KOPT-K1 (cell line): ENCODE measurements around the gene EFHC2.
"Not testable (repeated sequence)": the region's sequence is repeated elsewhere in the genome, so short reads cannot be mapped to it uniquely, and the experiment has no call there.

Experiments
- H3K27ac ChIP-seq: fragments of 200-600 bp; sonication (generic); 2 replicates; pipeline ENCODE4 v1.5.1; 2016; ENCODE audit warnings: antibody characterized with exemption, mild to moderate bottlenecking, low read depth, low read length; ENCODE audit not compliant: poor library complexity, severe bottlenecking
- H3K36me3 ChIP-seq: fragments of 200-600 bp; sonication (generic); 2 replicates; pipeline ENCODE4 v1.5.1; 2017; ENCODE audit warnings: antibody characterized with exemption, mild to moderate bottlenecking, low read length, moderate library complexity; ENCODE audit not compliant: insufficient read depth
- H3K9me3 ChIP-seq: fragments of 200-600 bp; sonication (generic); 2 replicates; pipeline ENCODE4 v1.5.1; 2017; ENCODE audit warnings: antibody characterized with exemption, low read length, mild to moderate bottlenecking; ENCODE audit not compliant: insufficient read depth, poor library complexity, severe bottlenecking

Gene EFHC2

DNA sequence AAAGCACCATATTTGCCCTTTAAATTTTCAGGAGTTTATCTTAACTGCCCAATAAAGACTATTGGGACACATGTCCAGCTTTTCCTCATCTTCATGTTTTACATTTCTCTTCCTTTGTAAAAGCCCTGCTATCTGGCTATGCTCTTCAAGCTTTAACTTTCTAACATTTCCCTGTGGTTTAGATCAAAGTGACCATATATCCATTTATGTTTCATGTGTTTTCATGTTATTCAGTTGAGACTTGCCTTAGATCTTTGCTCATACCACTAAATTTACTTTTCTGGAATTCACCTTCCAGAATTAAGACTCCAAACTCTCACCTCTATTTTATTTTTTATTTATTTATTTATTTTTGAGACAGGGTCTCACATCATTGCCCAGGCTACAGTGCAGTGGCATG is 78.5 kb downstream of the EFHC2 start:
- H3K27ac ChIP-seq: no peak overlapping the region
- H3K36me3 ChIP-seq: no peaks in the 10 kb centered on the region
- H3K9me3 ChIP-seq: no peaks in the 10 kb centered on the region

- Histone ChIP-seq H3K36me3 (no peaks in the 10 kb centered on the region), H3K27ac (no peak overlapping the region), H3K9me3 (no peaks in the 10 kb centered on the region)
Measured at GRCh38 chrX:44261286-44261685, 82.2 kb downstream of the EFHC2 start.

GRCh38 chrX:44260609-44261008 is 82.9 kb downstream of the EFHC2 start:
- Histone ChIP-seq H3K27ac (no peak overlapping the region), H3K9me3 (no peaks in the 10 kb centered on the region), H3K36me3 (no peaks in the 10 kb centered on the region)

DNA sequence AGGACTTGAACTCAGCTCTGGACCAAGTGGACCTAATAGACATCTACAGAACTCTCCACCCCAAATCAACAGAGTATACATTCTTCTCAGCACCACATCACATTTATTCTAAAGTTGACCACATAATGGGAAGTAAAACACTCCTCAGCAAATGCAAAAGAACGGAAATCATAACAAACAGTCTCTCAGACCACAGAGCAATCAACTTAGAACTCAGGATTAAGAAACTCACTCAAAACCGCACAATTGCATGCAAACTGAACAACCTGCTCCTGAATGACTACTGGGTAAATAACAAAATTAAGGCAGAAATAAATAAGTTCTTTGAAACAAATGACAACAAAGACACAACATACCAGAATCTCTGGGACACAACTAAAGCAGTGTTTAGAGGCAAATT is 87.7 kb downstream of the EFHC2 start:
- not testable (repeated sequence) for H3K9me3 ChIP-seq, H3K36me3 ChIP-seq, H3K27ac ChIP-seq

GRCh38 chrX:44253575-44253942 is 89.9 kb downstream of the EFHC2 start:
- Histone ChIP-seq H3K27ac (peak overlapping the region; percentile 56), H3K36me3 (no peaks in the 10 kb centered on the region), H3K9me3 (no peaks in the 10 kb centered on the region)

GRCh38 chrX:44252688-44253574 is 90.5 kb downstream of the EFHC2 start:
- H3K27ac ChIP-seq: peak overlapping the region; percentile 56
- not testable (repeated sequence) for H3K9me3 ChIP-seq, H3K36me3 ChIP-seq

GRCh38 chrX:44247468-44247867 is 96.0 kb downstream of the EFHC2 start:
- Histone ChIP-seq H3K36me3 (no peaks in the 10 kb centered on the region), H3K9me3 (no peaks in the 10 kb centered on the region), H3K27ac (no peak overlapping the region)

GRCh38 chrX:44246826-44247225 is 96.6 kb downstream of the EFHC2 start:
- H3K9me3 ChIP-seq: no peaks in the 10 kb centered on the region
- H3K27ac ChIP-seq: no peak overlapping the region
- H3K36me3 ChIP-seq: no peaks in the 10 kb centered on the region

- H3K27ac ChIP-seq: no peak overlapping the region
- H3K9me3 ChIP-seq: no peaks in the 10 kb centered on the region
- H3K36me3 ChIP-seq: no peaks in the 10 kb centered on the region
Measured at GRCh38 chrX:44245733-44246132, 97.7 kb downstream of the EFHC2 start.

- Histone ChIP-seq H3K36me3 (no peaks in the 10 kb centered on the region), H3K27ac (no peak overlapping the region), H3K9me3 (no peaks in the 10 kb centered on the region)
Measured at GRCh38 chrX:44244008-44244407, 99.5 kb downstream of the EFHC2 start.

- no peak overlapping the region for H3K27ac ChIP-seq
- no peaks in the 10 kb centered on the region for H3K9me3 ChIP-seq
- no peaks in the 10 kb centered on the region for H3K36me3 ChIP-seq
Measured at GRCh38 chrX:44241546-44241945, 101.9 kb downstream of the EFHC2 start.

GRCh38 chrX:44240036-44240435 is 103.4 kb downstream of the EFHC2 start:
- H3K9me3 ChIP-seq: no peaks in the 10 kb centered on the region
- H3K27ac ChIP-seq: no peak overlapping the region
- H3K36me3 ChIP-seq: no peaks in the 10 kb centered on the region

GRCh38 chrX:44239036-44239435 is 104.4 kb downstream of the EFHC2 start:
- Histone ChIP-seq H3K9me3 (no peaks in the 10 kb centered on the region), H3K36me3 (no peaks in the 10 kb centered on the region), H3K27ac (no peak overlapping the region)

- Histone ChIP-seq H3K9me3 (no peaks in the 10 kb centered on the region), H3K27ac (no peak overlapping the region), H3K36me3 (no peaks in the 10 kb centered on the region)
Measured at GRCh38 chrX:44235534-44235933, 107.9 kb downstream of the EFHC2 start.

- Histone ChIP-seq H3K27ac (no peak overlapping the region), H3K9me3 (no peaks in the 10 kb centered on the region), H3K36me3 (no peaks in the 10 kb centered on the region)
Measured at GRCh38 chrX:44234541-44234940, 108.9 kb downstream of the EFHC2 start.

- no peaks in the 10 kb centered on the region for H3K9me3 ChIP-seq
- H3K27ac ChIP-seq: no peak overlapping the region
- no peaks in the 10 kb centered on the region for H3K36me3 ChIP-seq
Measured at GRCh38 chrX:44234116-44234515, 109.4 kb downstream of the EFHC2 start.
